Jurkat, Clone E6-1 (cell line): ENCODE results near the gene PARD3.
A peak's percentile ranks its signal among the peaks of the same experiment; 100 is the strongest.
"Not testable (repeated sequence)": the region's sequence is repeated elsewhere in the genome, so short reads cannot be mapped to it uniquely, and the experiment has no call there.

ENCODE experiments used
- DNase-seq: peaks from one replicate; pipeline ENCODE4 v3.0.0-alpha.2; 2011; ENCODE audit warnings: low read depth, low spot score
- H3K4me3 ChIP-seq: 2 replicates; pipeline ENCODE4 v1.5.1; 2011; ENCODE audit warnings: mild to moderate bottlenecking, low read length, control low read depth, moderate library complexity

The PARD3 gene

GRCh38 chr10:34706147-34706546 is 108.9 kb downstream of the PARD3 start:
- no peak overlapping the region for H3K4me3 ChIP-seq

GRCh38 chr10:34705563-34705962 is 109.5 kb downstream of the PARD3 start:
- no peak overlapping the region for H3K4me3 ChIP-seq

More at GRCh38 chr10:34706147-34706546, 108.9 kb downstream of the PARD3 start:
- DNase-seq, result no peak

GRCh38 chr10:34704526-34705184 is 110.4 kb downstream of the PARD3 start:
- H3K4me3 ChIP-seq, result no peak overlapping the region

More at GRCh38 chr10:34705563-34705962, 109.5 kb downstream of the PARD3 start:
- DNase-seq, result peak; percentile 47

GRCh38 chr10:34702982-34703381 is 112.1 kb downstream of the PARD3 start:
- no peak overlapping the region for H3K4me3 ChIP-seq
- no peak for DNase-seq

More at GRCh38 chr10:34704526-34705184, 110.4 kb downstream of the PARD3 start:
- no peak for DNase-seq

GRCh38 chr10:34702093-34702937 is 112.8 kb downstream of the PARD3 start:
- H3K4me3 ChIP-seq, result no peak overlapping the region
- no peak for DNase-seq

GRCh38 chr10:34701194-34701593 is 113.9 kb downstream of the PARD3 start:
- no peak for DNase-seq
- H3K4me3 ChIP-seq, result no peak overlapping the region

- not testable (repeated sequence) for H3K4me3 ChIP-seq, DNase-seq
Measured at GRCh38 chr10:34700752-34701151, 114.3 kb downstream of the PARD3 start.

GRCh38 chr10:34699904-34700517 is 115.1 kb downstream of the PARD3 start:
- DNase-seq, result peak; percentile 18

GRCh38 chr10:34698979-34699378 is 116.1 kb downstream of the PARD3 start:
- DNase-seq, result no peak
- H3K4me3 ChIP-seq, result no peak overlapping the region

More at GRCh38 chr10:34699904-34700517, 115.1 kb downstream of the PARD3 start:
- H3K4me3 ChIP-seq, result no peak overlapping the region

- no peak overlapping the region for H3K4me3 ChIP-seq
- no peak for DNase-seq
Measured at GRCh38 chr10:34698248-34698831, 116.8 kb downstream of the PARD3 start.

- DNase-seq, result no peak
- H3K4me3 ChIP-seq, result no peak overlapping the region
Measured at GRCh38 chr10:34697351-34698247, 117.5 kb downstream of the PARD3 start.

GRCh38 chr10:34696423-34696822 is 118.7 kb downstream of the PARD3 start:
- DNase-seq, result no peak
- H3K4me3 ChIP-seq, result no peak overlapping the region

GRCh38 chr10:34690383-34691049 is 124.6 kb downstream of the PARD3 start:
- H3K4me3 ChIP-seq, result no peak overlapping the region
- DNase-seq, result no peak

GRCh38 chr10:34689053-34689452 is 126.0 kb downstream of the PARD3 start:
- no peak for DNase-seq
- no peak overlapping the region for H3K4me3 ChIP-seq

- no peak for DNase-seq
- H3K4me3 ChIP-seq, result no peak overlapping the region
Measured at GRCh38 chr10:34687434-34688210, 127.5 kb downstream of the PARD3 start.

GRCh38 chr10:34682580-34682979 is 132.5 kb downstream of the PARD3 start:
- H3K4me3 ChIP-seq, result no peak overlapping the region
- no peak for DNase-seq

GRCh38 chr10:34681933-34682332 is 133.2 kb downstream of the PARD3 start:
- DNase-seq, result no peak

More at GRCh38 chr10:34681933-34682332, 133.2 kb downstream of the PARD3 start:
- no peak overlapping the region for H3K4me3 ChIP-seq
